Head of caudate nucleus (tissue), 42 donors: ENCODE results near the gene MUSTN1.

Source experiments
- DNase-seq, 42 donors: peaks; one replicate each; pipeline versions ENCODE4 v3.0.0 to v3.0.0-alpha.2; 2020 to 2021; ENCODE audit warnings: mixed read lengths in 7 of 42
- intact Hi-C: fragments of 100-400 bp; cut with DNase I; formaldehyde crosslinking; loops from one replicate; pipeline ENCODE4 v1.15.0; 2022

Gene MUSTN1

GRCh38 chr3:52792961-52793695 lies 41.7 kb downstream of the MUSTN1 start:
- DNase-seq: no peak
- intact Hi-C loops: no loop called here

- intact Hi-C loops: no loop called here
- no peak for DNase-seq
Observed at GRCh38 chr3:52792413-52792812, 42.4 kb downstream of the MUSTN1 start.

- DNase-seq: no peak
- intact Hi-C loops: no loop called here
Observed at GRCh38 chr3:52791928-52792327, 42.9 kb downstream of the MUSTN1 start.

- no peak for DNase-seq
- intact Hi-C loops: no loop called here
Observed at GRCh38 chr3:52791366-52791765, 43.5 kb downstream of the MUSTN1 start.

- DNase-seq: no peak
- intact Hi-C loops: no loop called here
Observed at GRCh38 chr3:52790741-52791140, 44.1 kb downstream of the MUSTN1 start.

GRCh38 chr3:52790337-52790736 lies 44.5 kb downstream of the MUSTN1 start:
- intact Hi-C loops: no loop called here
- DNase-seq: no peak

- DNase-seq: no peak
- intact Hi-C loops: no loop called here
Observed at GRCh38 chr3:52789746-52790040, 45.1 kb downstream of the MUSTN1 start.

- intact Hi-C loops: no loop called here
- no peak for DNase-seq
Observed at GRCh38 chr3:52788890-52789745, 45.7 kb downstream of the MUSTN1 start.

GRCh38 chr3:52787672-52788625 lies 46.9 kb downstream of the MUSTN1 start:
- no peak for DNase-seq
- intact Hi-C loops: no loop called here

- no peak for DNase-seq
- intact Hi-C loops: no loop called here
Observed at GRCh38 chr3:52787246-52787645, 47.6 kb downstream of the MUSTN1 start.

- DNase-seq: no peak
Observed at GRCh38 chr3:52786330-52787215, 48.2 kb downstream of the MUSTN1 start.

GRCh38 chr3:52784931-52785590 lies 49.8 kb downstream of the MUSTN1 start:
- intact Hi-C loops: no loop called here
- no peak for DNase-seq

More at GRCh38 chr3:52786330-52787215, 48.2 kb downstream of the MUSTN1 start:
- intact Hi-C loops: no loop called here

GRCh38 chr3:52784021-52784621 lies 50.7 kb downstream of the MUSTN1 start:
- intact Hi-C loops: no loop called here
- no peak for DNase-seq

- DNase-seq: no peak
Observed at GRCh38 chr3:52783211-52783555, 51.6 kb downstream of the MUSTN1 start.

More at GRCh38 chr3:52783211-52783555, 51.6 kb downstream of the MUSTN1 start:
- intact Hi-C loops: no loop called here
